Fibroblast of skin of abdomen (primary cell): ENCODE results near the gene BLCAP.
"Not testable (repeated sequence)": the region's sequence is repeated elsewhere in the genome, so short reads cannot be mapped to it uniquely, and the experiment has no call there.

Source experiments
- DNase-seq: peaks from one replicate; pipeline ENCODE4 v3.0.0-alpha.2; 2013

BLCAP gene

DNA sequence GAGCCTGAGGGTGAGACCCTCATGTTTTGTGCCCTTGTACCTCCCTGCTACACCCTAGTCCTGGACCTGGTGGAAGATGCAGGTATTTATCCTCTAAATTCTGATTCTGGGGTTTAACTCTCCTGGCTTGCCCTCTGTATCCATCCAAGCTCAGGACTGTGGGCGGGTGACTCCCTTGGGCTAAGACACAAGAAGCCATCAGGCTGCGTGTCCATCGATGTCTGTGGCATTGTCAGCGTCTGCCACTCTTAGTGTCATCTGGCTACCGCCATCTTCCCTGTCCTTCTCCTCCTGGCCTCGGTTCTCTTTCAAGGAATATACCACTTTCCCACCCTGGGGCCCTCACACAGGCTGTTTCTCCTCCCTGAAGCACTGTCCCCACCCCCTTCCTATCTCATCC is 28.9 kb upstream of the BLCAP start:
- DNase-seq = no peak

GRCh38 chr20:37554721-37555298 is 27.1 kb upstream of the BLCAP start:
- not testable (repeated sequence) for DNase-seq

- DNase-seq = peak; percentile 61
Observed at GRCh38 chr20:37552415-37552814, 24.7 kb upstream of the BLCAP start.

DNA sequence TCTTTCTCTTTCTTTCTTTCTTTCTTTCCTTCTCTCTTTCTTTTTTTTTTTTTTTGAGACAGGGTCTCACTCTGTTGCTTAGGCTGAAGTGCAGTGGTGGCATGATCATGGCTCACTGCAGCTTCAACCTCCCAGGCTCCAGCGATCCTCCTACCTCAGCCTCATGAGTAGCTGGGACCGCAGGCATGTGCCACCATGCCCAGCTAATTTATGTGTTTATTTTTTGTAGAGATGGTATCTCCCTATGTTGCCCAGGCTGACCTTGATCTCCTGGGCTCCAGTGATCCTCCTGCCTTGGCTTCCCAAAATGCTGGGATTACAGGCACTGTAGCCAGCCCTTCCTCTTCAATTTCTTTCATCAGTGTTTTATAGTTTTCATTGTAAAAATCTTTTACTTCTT is 24.0 kb upstream of the BLCAP start:
- not testable (repeated sequence) for DNase-seq

DNA sequence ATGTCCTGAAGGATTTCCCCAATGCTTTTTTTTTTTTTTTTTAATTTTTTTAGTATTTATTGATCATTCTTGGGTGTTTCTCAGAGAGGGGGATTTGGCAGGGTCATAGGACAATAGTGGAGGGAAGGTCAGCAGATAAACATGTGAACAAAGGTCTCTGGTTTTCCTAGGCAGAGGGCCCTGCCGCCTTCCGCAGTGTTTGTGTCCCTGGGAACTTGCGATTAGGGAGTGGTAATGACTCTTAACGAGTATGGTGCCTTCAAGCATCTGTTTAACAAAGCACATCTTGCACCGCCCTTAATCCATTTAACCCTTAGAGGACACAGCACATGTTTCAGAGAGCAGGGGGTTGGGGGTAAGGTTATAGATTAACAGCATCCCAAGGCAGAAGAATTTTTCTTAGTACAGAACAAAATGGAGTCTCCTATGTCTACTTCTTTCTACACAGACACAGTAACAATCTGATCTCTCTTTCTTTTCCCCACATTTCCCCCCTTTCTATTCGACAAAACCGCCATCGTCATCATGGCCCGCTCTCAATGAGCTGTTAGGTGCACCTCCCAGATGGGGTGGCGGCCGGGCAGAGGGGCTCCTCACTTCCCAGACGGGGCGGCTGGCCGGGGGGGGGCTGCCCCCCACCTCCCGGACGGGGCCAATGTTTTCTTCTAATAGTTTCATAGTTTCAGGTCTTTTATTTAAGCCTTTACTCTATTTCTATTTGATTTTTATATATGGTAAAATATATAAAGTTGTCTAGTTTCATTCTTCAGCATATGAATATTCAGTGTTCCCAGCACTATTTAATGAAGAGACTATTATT is 22.6 kb upstream of the BLCAP start:
- DNase-seq = not testable (repeated sequence)

GRCh38 chr20:37547912-37548311 is 20.2 kb upstream of the BLCAP start:
- no peak for DNase-seq

DNA sequence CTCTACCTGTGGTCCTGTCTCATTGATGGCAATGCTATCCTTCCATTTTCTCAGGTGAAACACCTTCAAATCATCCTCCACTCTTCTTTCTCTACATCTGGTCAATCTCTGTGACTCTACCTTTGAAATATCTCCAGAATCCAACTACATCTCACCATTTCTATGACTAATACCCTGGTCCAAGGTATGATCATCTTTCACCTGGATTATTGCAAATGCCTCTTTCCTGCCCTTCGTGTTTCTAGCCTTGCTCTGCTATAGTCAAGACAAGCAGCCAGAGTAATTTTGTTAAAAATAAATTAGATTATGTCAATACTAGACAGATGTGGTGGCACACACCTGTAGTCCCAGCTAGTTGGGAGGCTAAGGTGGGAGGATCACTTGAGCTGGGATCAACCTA is 17.8 kb upstream of the BLCAP start:
- DNase-seq = no peak

DNA sequence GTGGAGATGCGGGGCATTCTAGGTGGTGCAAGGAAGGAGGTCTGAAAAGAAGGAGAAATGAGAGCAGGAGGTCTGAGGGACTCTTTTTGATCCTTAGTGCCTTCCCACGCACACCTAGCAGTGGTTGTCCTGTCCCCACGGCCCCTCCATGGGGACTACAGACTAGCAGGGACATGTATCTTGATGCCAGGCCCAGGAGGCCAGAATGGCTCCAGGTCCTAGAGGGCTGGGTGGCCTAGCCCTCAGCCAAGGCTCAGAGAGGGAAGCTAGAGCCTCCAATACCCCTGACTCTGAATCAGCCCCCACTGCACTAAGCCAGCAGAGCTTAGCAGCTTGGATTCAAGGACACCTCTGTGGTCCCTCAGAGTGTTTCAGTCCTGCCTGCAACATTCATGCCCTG is 16.7 kb upstream of the BLCAP start:
- DNase-seq = no peak

DNA sequence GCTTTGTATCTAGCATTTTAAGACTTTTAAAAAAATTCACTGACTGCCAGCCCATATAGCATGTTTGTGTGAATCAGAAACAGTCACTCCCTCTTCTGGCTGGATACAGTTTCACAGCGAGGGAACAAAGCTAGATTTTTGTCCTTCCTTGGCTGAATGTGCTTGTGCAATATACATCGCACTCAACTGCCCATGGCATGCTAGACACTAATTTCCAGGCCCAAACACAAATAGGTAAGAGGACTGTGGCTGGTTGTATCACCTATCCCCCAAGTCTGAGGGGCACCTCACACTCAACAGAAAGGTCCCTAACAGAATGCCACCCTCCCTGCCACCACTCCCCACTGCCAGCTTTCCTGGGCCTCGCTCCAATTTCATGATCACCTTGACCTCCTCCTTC is 16.2 kb upstream of the BLCAP start:
- DNase-seq = no peak

DNA sequence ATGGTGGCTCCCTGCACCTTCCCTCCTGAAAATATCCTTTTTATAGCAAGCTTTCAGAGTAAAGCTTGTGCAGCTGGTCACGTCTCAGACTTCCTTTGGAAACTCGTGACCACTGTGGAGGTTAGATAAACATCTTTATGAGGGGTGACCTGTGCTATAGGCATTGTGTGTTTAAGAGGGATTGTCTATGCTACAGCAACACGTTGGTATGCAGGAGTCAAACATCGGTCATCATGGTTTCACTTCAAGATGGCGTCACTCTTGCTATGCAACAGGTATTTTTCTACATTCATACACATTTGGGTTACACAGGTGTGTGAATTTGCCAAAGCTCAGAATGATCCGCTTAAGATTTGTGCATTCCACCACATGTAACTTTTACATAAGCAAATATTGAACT is 14.6 kb upstream of the BLCAP start:
- no peak for DNase-seq

GRCh38 chr20:37541326-37541725 is 13.7 kb upstream of the BLCAP start:
- DNase-seq = no peak

DNA sequence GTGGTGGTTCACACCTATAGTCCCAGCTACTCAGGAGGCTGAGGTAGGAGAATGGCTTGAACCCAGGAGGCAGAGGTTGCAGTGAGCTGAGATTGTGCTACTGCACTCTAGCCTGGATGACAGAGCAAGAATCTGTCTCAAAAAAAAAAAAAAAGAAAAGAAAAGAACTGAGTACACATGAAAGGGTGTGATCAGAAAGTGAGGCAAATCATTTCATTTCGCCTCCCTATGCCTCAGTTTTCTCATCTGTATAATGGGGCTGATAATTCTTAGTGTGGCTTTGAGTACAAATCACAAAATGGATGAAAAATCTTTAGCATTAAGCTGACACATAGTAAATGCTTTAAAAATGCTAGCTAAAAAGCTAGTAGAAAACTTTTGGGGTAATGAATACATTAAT is 13.2 kb upstream of the BLCAP start:
- not testable (repeated sequence) for DNase-seq

GRCh38 chr20:37540001-37540400 is 12.3 kb upstream of the BLCAP start:
- DNase-seq = no peak

DNA sequence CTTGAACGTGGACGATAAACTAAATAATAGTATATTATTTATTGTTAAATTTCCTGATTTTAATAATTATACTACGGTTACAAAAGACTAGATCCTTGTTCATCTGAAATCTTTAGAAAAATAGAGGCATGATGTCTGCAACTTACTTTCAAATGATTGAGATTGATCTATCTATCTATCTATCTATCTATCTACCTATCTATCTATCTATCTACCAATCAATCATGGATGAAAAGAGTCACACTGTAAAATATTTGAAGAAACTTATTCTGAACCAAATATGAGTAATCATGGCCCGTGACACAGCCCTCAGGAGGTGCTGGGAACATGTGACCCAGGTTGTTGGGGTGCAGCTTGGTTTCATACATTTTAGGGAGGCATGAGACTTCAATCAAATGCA is 11.7 kb upstream of the BLCAP start:
- no peak for DNase-seq

DNA sequence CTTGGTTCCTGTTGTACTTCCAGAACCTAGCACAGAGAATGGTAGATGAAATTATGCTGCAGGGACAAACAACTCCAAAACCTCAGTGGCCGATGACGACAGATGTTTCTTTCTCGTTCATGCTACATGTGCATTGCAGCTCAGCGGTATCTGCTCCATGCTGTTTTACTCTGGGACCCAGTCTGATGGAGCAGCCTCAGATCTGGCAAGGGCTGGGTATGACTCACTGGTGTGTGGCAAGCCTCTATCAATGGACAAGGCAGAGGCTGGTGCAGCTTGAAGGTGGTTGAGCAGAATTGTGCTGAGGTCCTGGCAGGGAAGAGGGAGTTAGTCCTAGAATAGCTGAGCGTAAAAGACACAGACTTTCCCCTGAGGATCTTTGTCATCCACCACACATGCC is 10.3 kb upstream of the BLCAP start:
- peak; percentile 53 for DNase-seq

DNA sequence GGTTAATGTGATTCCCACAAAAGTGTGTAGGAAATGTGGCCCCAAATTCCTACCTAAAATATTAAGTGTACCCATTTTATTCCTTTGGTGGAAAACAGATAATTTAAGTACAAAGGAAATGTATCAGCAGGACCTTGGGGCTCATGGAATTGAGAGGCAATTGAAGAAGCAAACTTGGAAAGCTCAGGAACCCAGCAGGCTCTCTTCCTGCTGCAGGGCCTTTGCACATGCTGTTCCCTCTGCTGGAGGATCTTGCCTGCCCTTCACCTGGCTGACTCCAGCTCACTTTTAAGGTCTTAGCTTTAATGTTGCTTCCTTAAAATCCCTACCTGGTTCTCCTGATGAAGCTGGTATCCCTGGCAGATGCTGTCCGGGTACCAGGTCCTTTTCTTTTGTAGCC is 9.8 kb upstream of the BLCAP start:
- DNase-seq = no peak

DNA sequence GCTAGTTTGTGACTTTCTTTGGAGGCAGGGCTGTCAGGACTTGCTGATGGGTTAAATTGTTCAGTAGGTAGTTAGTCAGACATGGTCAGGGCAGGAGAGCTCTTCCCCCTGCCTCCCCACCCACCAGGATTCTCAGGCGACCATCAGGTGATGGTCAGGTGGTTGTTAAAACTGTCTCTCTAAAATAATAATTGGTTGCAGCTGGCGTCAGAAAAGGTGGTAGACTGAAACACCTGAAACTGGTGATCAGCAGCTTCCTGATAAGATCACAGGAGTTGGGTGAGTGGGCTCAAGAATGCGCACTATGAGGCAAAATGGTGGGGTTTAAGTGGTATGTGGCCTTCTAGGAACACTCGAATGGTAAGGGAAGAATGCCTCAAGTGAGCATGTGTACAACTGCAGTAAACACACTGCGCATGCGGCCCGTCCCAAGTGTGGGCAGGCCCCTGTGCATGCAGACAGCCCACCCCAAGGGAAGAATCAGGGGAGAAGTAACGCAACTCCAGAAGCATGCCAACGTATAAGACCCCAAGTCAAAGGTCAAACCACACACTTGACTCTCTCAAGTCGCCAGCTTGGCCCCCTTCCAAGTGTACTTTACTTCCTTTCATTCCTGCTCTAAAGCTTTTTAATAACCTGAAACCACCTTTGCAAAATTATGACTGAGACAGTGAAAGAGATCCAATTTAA is 7.9 kb upstream of the BLCAP start:
- DNase-seq = no peak

- DNase-seq = peak; percentile 78
Observed at GRCh38 chr20:37534401-37535157, 6.9 kb upstream of the BLCAP start.

- no peak for DNase-seq
Observed at GRCh38 chr20:37533154-37533715, 5.6 kb upstream of the BLCAP start.

DNA sequence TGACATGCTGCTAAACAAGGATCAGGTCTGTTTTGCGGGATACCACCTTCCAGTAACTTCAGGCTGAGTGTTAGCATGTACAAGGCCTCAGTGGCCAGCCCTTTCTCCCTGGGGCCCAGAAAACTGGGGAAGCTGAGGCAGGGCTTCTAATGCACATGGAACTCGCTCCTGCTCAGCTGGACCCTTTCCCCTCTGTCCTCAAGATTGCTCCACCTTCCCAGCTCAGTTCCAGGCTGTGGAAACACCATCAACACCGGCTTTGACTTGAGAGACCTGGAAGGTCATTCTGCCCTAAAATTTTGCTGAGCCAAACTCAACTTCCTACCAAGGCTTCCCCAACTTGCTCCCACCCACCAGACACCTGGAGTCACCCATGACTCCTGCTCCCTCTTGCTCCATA is 4.2 kb upstream of the BLCAP start:
- DNase-seq = no peak

DNA sequence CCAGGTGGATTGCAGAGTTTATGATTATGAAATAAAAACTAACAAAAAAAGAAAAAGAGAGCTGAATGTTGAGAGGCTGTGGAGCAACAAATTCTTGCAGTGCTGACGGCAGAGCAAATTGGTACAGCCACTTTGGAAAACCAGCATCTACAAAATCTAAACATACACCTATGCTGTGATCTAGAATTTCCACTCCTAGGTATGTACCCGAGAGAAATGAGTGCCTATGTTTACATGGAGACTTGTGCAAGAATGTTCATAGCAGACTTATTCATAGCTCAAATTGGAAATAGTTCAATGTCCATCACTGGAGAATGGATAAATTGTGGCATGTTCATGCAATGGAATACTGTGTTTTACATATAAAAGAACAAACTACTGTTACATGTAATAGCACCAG is 3.0 kb upstream of the BLCAP start:
- no peak for DNase-seq

GRCh38 chr20:37529968-37530600 is 2.4 kb upstream of the BLCAP start:
- DNase-seq = no peak
